ENCODE results near the gene DLX1.

The DLX1 gene

DNA sequence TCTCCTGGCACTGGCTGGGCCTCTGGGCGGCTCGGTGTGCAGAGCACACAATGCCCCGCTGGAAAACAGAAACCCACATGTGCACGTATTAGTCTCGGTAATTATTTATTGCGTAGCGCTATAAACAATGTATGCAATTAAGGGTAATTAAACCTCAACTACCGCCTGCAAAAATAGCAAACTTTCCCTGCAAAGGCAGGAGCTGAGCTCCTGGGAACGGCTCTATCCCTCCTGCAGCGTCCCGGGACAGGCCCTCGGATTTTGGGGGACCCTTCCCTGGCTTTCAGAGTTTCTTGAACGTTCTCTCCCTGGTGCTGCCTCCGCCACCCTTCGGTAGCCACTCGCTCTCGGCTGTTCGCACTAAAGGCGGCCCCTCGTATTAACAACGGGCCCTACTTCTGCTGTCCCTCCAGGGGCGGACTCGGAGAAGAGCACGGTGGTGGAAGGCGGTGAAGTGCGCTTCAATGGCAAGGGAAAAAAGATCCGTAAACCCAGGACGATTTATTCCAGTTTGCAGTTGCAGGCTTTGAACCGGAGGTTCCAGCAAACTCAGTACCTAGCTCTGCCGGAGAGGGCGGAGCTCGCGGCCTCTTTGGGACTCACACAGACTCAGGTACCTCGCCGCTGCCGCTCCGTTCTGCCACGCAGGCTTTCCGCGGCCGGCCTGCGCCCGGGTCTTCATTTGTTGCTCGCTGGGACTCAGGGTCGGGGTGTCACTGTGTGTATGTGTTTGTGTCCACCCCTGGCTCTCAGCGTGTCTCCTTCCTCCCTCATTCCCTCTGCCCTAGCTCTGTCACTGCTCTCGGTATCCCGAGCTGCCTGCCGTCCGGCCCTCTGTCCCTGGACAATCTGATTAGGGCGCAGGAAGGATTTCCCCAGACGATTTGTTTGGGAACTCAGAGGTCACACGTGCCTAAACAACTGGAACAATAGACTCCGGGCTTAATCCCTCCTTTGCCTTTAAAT, 1.2 kb downstream of the DLX1 start:
- no peak for DNase-seq (ENCODE audit: extremely low read depth in 1 of 2, low read depth in 1 of 2)

DNA sequence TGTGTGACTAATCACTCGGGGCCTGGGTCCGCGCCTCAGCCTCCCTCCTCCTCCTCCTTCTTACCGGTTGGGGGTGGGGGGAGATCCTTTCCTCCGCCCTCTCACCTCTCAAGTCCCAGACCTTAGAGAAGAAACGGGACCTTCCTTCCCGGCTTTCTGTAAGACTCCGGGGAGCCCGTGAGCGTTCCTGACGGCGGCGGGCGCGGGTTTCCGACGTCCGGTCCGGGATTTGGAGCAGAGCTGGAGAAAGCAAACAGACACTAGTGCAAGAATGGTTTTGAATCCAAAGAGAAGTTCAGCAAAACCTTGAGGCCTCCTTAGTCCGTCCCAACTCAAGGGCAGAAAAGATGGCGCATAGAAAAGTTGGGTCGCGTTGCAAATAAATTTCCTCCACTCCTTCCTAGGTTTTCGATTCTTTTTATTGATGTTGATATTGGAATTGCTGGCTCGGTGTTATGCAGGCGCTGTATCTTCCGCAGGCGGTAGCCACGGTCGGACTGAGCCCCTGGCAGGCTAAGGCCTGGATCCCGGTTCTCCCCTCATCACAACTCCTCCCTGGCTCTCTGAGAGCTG, 2.0 kb downstream of the DLX1 start:
- no peak for DNase-seq (ENCODE audit: extremely low read depth in 1 of 2, low read depth in 1 of 2)

DNA sequence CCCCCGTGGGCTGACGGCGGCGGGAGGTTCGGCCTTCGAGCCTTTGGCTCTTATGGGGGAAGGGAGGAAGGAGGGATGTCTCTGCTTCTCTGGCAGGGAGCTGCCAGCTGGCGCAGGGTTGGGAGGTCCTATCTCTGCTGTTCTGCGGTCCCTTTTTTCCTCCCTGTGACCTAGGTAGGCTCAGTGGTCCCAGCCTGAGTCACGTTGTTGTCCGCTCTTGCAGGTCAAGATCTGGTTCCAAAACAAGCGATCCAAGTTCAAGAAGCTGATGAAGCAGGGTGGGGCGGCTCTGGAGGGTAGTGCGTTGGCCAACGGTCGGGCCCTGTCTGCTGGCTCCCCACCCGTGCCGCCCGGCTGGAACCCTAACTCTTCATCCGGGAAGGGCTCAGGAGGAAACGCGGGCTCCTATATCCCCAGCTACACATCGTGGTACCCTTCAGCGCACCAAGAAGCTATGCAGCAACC, 2.5 kb downstream of the DLX1 start:
- no peak for DNase-seq (ENCODE audit: extremely low read depth in 1 of 2, low read depth in 1 of 2)

DNA sequence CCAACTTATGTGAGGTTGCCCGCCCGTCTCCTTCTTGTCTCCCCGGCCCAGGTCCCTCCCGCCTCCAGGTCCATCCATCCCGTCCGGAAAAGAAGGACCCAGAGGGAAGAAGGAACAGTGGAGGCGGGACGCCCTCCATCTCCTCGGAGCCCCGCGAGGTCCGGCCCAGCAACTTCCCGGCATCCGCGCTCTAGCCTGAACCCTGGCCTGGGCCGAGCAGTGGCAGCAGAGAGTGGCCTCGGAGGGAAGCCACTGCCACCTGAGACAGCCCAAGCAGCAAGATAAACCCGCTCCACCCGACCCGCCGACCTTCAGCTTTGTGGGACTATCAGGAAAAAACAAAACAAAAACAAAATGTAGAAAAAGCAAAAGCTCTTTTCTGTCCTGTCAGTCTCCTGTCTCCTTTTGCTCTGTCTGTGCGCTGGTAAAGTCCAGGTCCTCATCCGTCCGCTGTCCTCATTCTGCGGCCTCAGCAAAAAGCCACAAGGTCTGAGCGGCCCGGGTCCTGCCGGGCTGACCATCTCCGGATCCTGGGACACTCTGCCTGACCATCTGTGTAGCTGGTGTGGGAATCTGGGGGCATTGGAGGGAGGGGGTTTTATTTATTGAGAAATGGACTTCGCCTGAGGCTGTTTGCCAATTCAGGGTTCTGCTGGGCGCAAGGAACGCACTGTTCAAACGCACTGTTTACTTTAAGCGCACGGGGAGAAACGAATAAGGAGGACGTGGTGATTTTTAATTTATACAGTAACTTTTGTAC, 3.1 kb downstream of the DLX1 start:
- DNase-seq (ENCODE audit: extremely low read depth in 1 of 2, low read depth in 1 of 2) = no peak

DNA sequence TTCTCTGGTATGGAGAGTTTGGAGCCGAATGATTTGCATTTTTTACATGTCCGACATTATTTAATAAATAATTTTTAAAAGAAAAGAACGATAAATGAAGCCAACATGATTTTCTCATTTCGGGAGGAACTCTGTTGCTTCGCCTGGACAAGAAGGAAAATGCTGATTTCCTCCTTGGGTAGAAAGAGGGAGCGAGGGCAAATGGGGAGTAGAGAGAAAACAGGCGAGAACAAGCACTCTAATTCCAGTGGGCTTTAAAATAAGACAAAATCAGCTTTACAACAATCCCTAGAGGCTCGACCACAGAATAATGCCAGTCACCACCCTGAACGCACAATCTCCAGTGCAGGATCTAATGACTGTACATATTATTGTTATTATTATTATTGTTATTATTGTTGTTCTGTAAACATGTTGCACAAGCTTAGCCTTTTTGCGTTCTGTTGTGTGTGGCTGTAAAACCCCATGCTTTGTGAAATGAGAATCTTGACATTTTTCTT, 3.7 kb downstream of the DLX1 start:
- DNase-seq (ENCODE audit: extremely low read depth in 1 of 2, low read depth in 1 of 2) = no peak

GRCh38 chr2:172089633-172090032, 4.3 kb downstream of the DLX1 start:
- no peak for DNase-seq (ENCODE audit: extremely low read depth in 1 of 2, low read depth in 1 of 2)

GRCh38 chr2:172090044-172090961, 5.0 kb downstream of the DLX1 start:
- DNase-seq (ENCODE audit: extremely low read depth in 1 of 2, low read depth in 1 of 2) = no peak

- no peak for DNase-seq (ENCODE audit: extremely low read depth in 1 of 2, low read depth in 1 of 2)
Measured at GRCh38 chr2:172091000-172091641, 5.8 kb downstream of the DLX1 start.

DNA sequence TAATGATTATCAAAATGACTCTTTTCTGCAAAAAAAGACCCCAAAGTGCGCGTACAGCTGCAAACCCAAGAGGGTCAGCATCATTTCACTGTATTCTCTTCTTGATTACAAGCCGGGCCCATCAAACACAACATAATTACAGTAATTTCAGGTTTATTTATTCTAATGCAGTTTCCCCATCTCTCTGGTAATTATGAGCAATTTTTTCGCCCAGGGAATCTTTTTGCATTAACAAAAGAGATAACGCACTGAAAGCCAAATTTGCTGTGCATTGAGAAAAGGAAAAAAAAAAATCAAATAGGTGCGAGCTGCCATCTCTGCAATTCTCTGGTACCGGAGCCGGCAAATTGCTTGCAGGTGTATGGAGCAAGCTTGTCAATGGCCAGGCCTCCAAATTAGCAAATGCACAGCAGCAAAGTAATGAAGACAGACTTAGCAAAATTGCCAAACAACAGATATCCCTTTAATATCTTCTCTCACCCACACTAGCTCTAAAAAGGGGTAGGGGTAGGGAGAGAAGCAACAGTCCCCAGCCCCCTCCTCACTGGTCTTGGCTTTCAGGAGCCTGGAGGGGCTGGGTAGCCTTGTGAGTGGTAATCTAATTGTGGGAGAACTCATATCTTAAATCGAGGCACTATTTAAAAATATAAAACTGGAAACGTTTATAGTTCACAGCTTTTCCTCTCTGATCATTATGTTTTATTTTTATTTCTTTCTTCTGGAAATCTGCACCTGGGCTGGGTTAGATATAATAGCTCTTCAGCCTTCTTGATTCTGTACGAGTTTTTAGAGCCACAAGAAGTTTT, 6.7 kb downstream of the DLX1 start:
- DNase-seq (ENCODE audit: extremely low read depth in 1 of 2, low read depth in 1 of 2) = no peak

DNA sequence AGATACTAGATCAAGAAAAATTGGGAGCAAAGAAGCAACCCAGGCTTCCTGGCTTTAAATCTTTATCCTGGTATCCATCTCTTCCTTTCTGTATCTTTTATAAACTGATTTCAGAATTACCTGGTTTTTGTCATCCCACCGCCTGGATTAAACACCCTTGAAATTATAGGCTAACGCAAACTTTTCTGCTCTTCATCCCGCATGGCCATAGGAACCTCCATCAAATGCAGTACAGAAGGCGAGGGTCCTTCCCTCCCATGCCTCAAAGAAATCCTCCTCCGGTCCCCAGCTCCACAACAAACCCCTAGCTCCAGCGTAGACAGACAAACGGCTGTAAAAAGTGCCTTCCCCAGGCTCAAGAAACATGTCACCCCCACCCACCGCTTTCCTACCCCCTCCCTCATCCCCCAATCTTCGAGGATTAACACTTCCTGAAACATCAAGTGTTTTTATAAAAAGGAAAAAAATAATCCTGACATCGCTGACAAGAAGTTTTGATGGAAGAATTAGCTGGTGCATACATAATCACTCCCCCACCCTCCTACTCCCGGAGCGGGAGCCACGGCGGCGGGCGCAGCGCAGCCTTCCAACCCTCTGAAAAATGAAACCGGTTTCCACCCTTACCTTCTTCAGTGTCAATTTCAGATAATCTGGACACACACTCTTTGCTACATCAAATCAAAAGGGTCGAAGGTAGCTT, 7.6 kb downstream of the DLX1 start:
- DNase-seq (ENCODE audit: extremely low read depth in 1 of 2, low read depth in 1 of 2) = no peak

DNA sequence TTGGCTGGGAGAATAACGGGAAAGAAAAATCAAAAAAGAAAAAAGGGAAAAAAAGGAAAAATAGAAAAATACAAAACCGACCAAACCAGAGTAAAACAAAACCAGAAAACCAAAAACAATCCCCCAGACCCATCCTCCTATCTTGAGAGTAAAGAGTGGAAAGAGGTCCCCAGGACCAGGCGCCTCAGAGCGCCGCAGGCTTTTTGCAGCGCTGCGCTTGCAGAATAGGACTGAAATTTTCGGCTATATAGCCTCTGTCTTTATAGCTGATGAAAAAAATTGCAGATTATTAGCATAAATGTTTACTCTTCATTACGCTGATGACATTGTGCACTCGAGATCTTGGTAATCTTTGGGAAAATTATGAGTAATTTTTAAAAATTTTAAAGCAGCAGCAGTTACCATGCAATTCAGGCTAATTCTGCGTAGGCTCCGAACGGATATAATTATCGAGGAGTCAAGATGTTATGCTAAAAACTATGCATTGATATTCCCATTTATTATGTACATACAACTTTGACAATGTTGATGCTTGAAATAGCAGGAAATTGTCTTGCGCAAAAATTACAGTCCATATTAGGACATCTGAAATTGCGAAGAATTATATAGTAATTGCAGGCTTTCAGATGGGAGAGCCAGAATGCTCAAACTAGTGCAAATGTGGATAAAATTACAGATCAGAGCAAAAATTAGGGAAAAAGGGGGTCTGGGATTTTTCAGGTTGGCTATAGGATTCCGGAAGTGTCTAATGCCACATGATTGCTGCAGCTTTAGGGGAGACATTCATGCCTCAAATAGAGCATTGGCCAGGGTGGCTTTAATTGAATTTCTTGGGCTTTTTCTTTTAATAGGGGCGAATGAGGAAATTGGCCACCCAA, 8.3 kb downstream of the DLX1 start:
- DNase-seq (ENCODE audit: extremely low read depth in 1 of 2, low read depth in 1 of 2) = no peak

- DNase-seq (ENCODE audit: extremely low read depth in 1 of 2, low read depth in 1 of 2) = no peak
Measured at GRCh38 chr2:172094294-172095145, 9.2 kb downstream of the DLX1 start.

DNA sequence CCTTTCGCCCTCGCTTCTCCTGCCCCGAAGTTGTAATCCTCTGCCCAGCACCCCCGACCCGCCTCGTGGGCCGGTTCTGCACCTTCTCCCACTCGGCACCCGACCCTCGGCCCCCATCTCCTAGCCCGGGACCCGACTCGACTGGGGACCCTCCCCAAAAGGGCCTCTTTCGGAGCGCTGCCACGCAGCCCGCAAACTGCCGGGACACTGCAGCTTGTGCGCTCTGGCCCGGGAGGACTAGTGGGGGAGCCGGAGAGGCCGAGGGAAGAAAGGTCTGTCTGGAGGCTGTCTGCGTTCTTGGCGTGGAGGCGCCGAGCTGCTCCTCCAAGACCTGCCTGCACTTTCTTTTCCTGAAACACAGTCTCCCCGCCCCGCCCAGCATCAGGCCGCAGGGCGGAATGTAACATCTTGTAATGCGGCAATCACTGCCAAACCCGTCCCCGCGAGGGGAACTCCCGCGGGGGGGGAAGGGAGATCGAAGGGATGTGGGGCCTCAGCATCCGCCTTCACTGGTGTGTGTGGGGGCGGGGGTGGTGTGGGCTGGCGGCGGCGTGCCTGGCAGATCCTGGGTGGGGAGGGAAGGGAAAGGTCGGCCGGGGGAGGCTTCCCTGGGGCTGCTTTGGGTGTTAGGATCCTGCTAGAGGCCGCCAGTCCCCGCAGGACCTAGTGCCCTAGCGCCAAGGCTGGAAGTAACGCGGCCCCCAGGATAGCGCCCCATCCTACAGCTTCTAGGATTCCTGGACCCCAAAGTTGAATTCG, 10.0 kb downstream of the DLX1 start:
- peak in 1 of 2 donors; percentile 52 for DNase-seq (ENCODE audit: extremely low read depth in 1 of 2, low read depth in 1 of 2)

DNA sequence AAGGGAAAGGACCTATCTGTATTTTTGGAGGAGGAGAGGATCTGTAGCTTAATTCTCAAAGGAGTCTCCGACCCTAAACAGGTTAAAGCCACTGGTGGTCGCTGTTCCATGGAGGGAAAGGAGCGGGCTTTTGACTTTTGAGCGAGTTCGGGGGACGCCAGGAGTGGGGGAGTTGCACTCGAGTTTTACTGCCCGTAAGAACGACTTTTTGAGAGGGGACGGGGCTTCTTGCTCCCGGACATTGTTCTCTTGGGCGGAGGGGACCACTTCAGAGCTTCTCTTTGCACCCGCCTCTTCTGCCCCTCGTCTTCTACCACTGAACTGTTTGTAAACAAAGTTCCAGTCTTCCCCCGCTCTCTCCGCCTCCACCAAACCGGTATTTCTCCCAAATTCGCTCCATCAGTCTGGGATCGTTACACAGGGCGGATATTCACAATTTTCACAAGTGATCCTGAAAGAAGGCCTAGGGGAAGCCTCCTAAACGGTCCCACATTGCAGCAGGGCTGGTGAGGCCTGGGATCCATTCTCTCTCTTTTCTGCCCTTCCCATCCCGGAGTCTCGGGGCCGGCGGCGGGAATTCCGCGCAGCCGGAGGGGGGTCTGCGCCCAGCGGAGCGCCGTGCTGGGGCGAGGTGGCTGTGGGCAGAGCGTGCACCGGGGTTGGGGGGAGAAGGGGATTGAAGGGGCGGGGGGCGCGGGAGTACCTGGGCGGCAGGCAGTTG, 10.8 kb downstream of the DLX1 start:
- no peak for DNase-seq (ENCODE audit: extremely low read depth in 1 of 2, low read depth in 1 of 2)
